ENCODE data around the gene TJP1.
"Not testable (repeated sequence)": the region's sequence is repeated elsewhere in the genome, so short reads cannot be mapped to it uniquely, and the experiment has no call there.

Gene TJP1

DNA sequence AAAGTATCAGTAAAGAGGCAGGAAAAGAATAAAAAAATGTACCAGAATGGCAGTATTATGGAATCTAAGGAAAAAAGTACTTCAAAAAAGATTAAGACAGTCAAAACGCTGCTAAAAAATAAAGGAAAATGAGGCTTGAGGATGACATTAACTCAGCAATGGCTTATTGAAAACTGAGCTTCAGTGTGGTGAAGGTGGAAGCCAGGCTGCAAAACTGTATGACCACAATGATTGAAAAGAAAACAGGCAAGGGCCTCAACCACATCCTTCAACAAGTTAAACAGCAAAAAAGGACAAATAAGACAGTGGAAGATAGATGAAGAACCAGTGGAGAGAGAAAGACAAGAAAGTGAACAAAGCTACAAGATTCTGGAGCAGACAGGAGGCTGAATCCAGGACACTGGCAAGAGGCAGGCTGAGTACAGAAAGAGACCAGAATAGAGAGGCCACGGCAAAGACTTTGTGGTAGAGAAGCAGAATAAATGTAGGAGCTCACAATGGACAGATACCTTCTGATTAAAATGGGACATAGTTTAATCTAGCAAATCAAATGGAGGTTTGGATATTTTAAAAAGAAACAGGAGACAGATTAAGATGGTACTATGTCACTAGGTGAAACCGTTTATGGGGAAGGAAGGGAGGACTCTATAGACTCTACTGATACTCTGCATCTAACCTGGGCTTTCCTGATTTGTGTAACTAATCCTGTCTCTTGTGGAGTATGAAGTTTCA lies 86.1 kb downstream of the TJP1 start:
- Histone ChIP-seq H3K79me2 (ENCODE audit: insufficient read depth, low read length) (no peaks in the 10 kb centered on the region), H3K4me2 (ENCODE audit: insufficient read depth, low read length) (no peak overlapping the region), H3K36me3 (ENCODE audit: insufficient read depth, low read length) (no peaks in the 10 kb centered on the region), H3K4me3 (ENCODE audit: low read depth in 1 of 2, low read length in 2 of 2) (no peak overlapping the region), H3K9me3 (ENCODE audit: insufficient read depth, low read length, severe bottlenecking) (no peaks in the 10 kb centered on the region), H3K27me3 (ENCODE audit: insufficient read depth, low read length, poor library complexity) (peaks cover 3% of the 10 kb centered on the region), H3K27ac (ENCODE audit: low read length) (no peak overlapping the region), H2AFZ (ENCODE audit: low read depth, low read length) (no peak overlapping the region), H3K9ac (ENCODE audit: low read depth, low read length) (no peak overlapping the region), H3K4me1 (ENCODE audit: insufficient read depth, low read length) (no peaks in the 10 kb centered on the region), H4K20me1 (ENCODE audit: insufficient read depth, low read length) (no peaks in the 10 kb centered on the region)
- DNase-seq (no peak), ATAC-seq (ENCODE audit: insufficient read depth, low read depth) (no peak)
- no peak for TF ChIP-seq EZH2 (IDR thresholded peaks at IDR 0.05; ENCODE audit: borderline replicate concordance, low read depth, low read length, severe bottlenecking)
- TF ChIP-seq, protein P1, sequence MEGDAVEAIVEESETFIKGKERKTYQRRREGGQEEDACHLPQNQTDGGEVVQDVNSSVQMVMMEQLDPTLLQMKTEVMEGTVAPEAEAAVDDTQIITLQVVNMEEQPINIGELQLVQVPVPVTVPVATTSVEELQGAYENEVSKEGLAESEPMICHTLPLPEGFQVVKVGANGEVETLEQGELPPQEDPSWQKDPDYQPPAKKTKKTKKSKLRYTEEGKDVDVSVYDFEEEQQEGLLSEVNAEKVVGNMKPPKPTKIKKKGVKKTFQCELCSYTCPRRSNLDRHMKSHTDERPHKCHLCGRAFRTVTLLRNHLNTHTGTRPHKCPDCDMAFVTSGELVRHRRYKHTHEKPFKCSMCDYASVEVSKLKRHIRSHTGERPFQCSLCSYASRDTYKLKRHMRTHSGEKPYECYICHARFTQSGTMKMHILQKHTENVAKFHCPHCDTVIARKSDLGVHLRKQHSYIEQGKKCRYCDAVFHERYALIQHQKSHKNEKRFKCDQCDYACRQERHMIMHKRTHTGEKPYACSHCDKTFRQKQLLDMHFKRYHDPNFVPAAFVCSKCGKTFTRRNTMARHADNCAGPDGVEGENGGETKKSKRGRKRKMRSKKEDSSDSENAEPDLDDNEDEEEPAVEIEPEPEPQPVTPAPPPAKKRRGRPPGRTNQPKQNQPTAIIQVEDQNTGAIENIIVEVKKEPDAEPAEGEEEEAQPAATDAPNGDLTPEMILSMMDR (IDR thresholded peaks at IDR 0.05; ENCODE audit: borderline replicate concordance, extremely low read depth, low read length, poor library complexity, severe bottlenecking), result no peak

DNA sequence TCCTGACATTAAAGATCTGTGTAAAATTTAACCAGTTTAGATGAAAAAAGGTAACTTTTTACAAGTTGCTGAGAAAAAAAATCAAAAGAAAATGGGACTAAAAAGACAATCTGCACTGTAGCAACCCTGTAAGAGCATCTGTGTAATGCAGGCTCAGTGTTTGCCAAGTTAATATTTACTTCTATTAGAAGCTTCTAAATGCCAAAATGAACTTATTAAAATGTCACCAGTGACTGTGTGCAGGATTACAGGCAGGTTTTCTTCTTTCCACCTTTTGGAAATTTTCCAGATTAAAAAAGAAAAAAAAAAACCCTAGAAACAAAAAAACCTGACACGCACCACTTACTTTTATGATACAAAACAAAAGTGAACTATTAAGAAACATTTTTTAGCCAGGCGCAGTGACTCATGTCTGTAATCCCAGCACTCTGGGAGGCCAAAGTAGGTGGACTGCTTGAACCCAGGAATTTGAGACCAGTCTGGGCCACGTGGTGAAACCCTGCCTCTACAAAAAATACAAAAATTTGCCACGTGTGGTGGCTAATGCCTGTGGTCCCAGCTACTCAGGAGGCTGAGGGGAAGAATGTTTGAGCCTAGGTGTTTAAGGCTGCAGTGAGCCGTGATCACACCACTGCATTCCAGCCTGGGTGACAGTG lies 87.2 kb downstream of the TJP1 start:
- H2AFZ ChIP-seq (ENCODE audit: low read depth, low read length), result no peak overlapping the region
- H3K79me2 ChIP-seq (ENCODE audit: insufficient read depth, low read length), result no peaks in the 10 kb centered on the region
- H3K9ac ChIP-seq (ENCODE audit: low read depth, low read length), result no peak overlapping the region
- H3K4me2 ChIP-seq (ENCODE audit: insufficient read depth, low read length), result no peak overlapping the region
- H4K20me1 ChIP-seq (ENCODE audit: insufficient read depth, low read length), result no peaks in the 10 kb centered on the region
- H3K36me3 ChIP-seq (ENCODE audit: insufficient read depth, low read length), result no peaks in the 10 kb centered on the region
- no peak for DNase-seq
- no peak overlapping the region for H3K27ac ChIP-seq (ENCODE audit: low read length)
- no peak for TF ChIP-seq EZH2 (IDR thresholded peaks at IDR 0.05; ENCODE audit: borderline replicate concordance, low read depth, low read length, severe bottlenecking)
- TF ChIP-seq, protein P1 (IDR thresholded peaks at IDR 0.05; ENCODE audit: borderline replicate concordance, extremely low read depth, low read length, poor library complexity, severe bottlenecking), result no peak
- H3K9me3 ChIP-seq (ENCODE audit: insufficient read depth, low read length, severe bottlenecking), result no peaks in the 10 kb centered on the region
- ATAC-seq (ENCODE audit: insufficient read depth, low read depth), result no peak
- H3K4me1 ChIP-seq (ENCODE audit: insufficient read depth, low read length), result no peaks in the 10 kb centered on the region
- peaks cover 3% of the 10 kb centered on the region for H3K27me3 ChIP-seq (ENCODE audit: insufficient read depth, low read length, poor library complexity)
- no peak overlapping the region for H3K4me3 ChIP-seq (ENCODE audit: low read depth in 1 of 2, low read length in 2 of 2)

DNA sequence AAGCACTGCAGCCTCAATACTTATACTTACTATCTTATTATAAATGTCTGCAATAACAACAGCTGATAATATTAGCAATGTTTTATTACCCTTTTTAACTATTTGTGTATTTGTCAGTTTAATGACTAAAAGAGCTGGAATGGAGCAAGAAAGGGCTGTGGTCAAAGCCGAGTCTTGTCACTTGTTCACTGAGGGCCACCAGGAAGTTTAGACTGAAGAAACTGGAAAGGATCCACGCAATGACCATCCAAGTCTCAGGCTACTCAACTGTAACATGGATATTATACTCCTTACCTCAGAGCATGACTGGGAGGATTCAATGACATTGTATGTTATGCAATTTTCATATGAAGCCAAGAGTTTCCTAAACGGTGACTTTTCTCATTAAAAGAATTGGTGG lies 90.4 kb downstream of the TJP1 start:
- no peak overlapping the region for H3K4me2 ChIP-seq (ENCODE audit: insufficient read depth, low read length)
- H2AFZ ChIP-seq (ENCODE audit: low read depth, low read length), result no peak overlapping the region
- H3K4me1 ChIP-seq (ENCODE audit: insufficient read depth, low read length), result no peaks in the 10 kb centered on the region
- H3K36me3 ChIP-seq (ENCODE audit: insufficient read depth, low read length), result no peaks in the 10 kb centered on the region
- no peaks in the 10 kb centered on the region for H3K27me3 ChIP-seq (ENCODE audit: insufficient read depth, low read length, poor library complexity)
- H3K4me3 ChIP-seq (ENCODE audit: low read depth in 1 of 2, low read length in 2 of 2), result no peak overlapping the region
- no peak overlapping the region for H3K9ac ChIP-seq (ENCODE audit: low read depth, low read length)
- no peaks in the 10 kb centered on the region for H4K20me1 ChIP-seq (ENCODE audit: insufficient read depth, low read length)
- no peak for DNase-seq
- ATAC-seq (ENCODE audit: insufficient read depth, low read depth), result no peak
- H3K79me2 ChIP-seq (ENCODE audit: insufficient read depth, low read length), result no peaks in the 10 kb centered on the region
- TF ChIP-seq, protein P1 (IDR thresholded peaks at IDR 0.05; ENCODE audit: borderline replicate concordance, extremely low read depth, low read length, poor library complexity, severe bottlenecking), result no peak
- no peak for TF ChIP-seq EZH2 (IDR thresholded peaks at IDR 0.05; ENCODE audit: borderline replicate concordance, low read depth, low read length, severe bottlenecking)
- H3K27ac ChIP-seq (ENCODE audit: low read length), result no peak overlapping the region
- no peaks in the 10 kb centered on the region for H3K9me3 ChIP-seq (ENCODE audit: insufficient read depth, low read length, severe bottlenecking)

DNA sequence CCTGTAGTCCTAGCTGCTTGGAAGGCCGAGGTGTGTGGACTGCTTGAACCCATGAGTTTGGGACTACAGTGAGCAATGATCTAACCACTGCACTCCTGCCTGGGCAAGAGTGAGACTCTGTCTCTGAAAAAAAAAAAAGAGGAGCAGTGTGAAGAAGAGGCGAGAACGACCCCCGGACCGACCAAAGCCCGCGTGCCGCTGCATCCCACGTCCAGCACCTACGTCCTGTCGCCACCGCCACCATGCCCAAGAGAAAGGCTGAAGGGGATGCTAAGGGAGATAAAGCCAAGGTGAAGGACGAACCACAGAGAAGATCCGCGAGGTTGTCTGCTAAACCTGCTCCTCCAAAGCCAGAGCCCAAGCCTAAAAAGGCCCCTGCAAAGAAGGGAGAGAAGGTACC lies 91.8 kb downstream of the TJP1 start:
- not testable (repeated sequence) for H3K27me3 ChIP-seq (ENCODE audit: insufficient read depth, low read length, poor library complexity); H3K4me1 ChIP-seq (ENCODE audit: insufficient read depth, low read length); H3K36me3 ChIP-seq (ENCODE audit: insufficient read depth, low read length); H3K79me2 ChIP-seq (ENCODE audit: insufficient read depth, low read length); H2AFZ ChIP-seq (ENCODE audit: low read depth, low read length); ATAC-seq (ENCODE audit: insufficient read depth, low read depth); H3K4me2 ChIP-seq (ENCODE audit: insufficient read depth, low read length); H3K9me3 ChIP-seq (ENCODE audit: insufficient read depth, low read length, severe bottlenecking); H3K4me3 ChIP-seq (ENCODE audit: low read depth in 1 of 2, low read length in 2 of 2); DNase-seq; H3K9ac ChIP-seq (ENCODE audit: low read depth, low read length); H4K20me1 ChIP-seq (ENCODE audit: insufficient read depth, low read length); H3K27ac ChIP-seq (ENCODE audit: low read length)

All from DND-41 (cell line).